Measurements from ENCODE around the gene MLIP. TPM values are rescaled to one million over a fixed set of nuclear protein-coding genes. Genes with fewer than 3 reads are reported as not detected.
"Not testable (repeated sequence)": the region's sequence is repeated elsewhere in the genome, so short reads cannot be mapped to it uniquely, and the experiment has no call there.

The MLIP gene
- polyA plus RNA-seq, 2 of the 4 experiments (the other 2 are of a cell fraction): 0.08 TPM; not detected in 1

DNA sequence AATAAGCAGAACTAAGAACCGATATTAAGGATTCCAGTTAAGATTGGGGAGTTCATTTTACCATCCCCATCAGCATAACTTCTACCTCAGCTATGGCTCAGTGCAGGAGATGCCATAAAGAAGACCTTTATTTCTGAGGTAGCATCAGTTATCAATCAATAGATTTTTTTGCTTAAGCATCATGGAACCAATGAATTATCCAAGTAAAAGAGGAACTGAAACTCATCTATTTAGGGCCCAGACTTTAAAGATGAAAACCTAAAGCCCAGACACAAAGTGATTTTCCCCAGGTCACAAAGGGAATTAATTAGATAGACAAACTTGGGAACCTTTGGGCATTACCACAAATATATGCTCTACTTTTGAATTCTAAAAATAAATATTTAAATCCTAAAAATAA is 137.8 kb downstream of the MLIP start:
- no peak for FAIRE-seq
- DNase-seq (ENCODE audit: low read depth in 1 of 2, low spot score in 1 of 2): no peak
- CTCF ChIA-PET: interaction anchor here (0.5 kb wide), 1 partner anchor 733 kb away, joined by 3 read pairs; no protein-coding TSS in a partner anchor
- no peak for TF ChIP-seq TP53 (CRISPR knock-in tag; IDR thresholded peaks at IDR 0.05)
- POLR2A ChIA-PET: no interaction called here
- 13% methylated on average over 1 of the region's 1 CpG for WGBS (ENCODE audit: missing lambda C conversion rate)
- no peaks in the 10 kb centered on the region for H3K4me1 ChIP-seq
- no peak overlapping the region for H3K4me2 ChIP-seq
- no peak overlapping the region for H3K27ac ChIP-seq
- no peaks in the 10 kb centered on the region for H3K9me3 ChIP-seq
- H3K4me3 ChIP-seq: no peak overlapping the region
- ATAC-seq: no peak

DNA sequence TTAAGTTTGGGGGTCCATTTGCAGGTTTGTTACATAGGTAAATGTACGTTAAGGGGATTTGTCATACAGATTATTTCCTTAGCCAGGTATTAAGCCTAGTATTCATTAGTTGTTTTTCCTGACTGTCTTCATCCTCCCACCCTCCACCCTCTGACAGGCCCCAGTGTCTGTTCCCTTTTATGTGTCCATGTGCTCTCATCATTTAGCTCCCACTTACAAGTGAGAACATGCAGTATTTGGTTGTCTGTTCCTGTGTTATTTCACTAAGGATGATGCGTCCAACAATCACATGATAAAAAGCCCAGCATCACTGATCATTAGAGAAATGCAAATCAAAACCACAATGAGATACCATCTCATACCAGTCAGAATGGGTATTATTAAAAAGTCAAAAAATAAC is 138.6 kb downstream of the MLIP start:
- DNase-seq (ENCODE audit: low read depth in 1 of 2, low spot score in 1 of 2); H3K4me3 ChIP-seq; CTCF ChIA-PET; ATAC-seq; H3K9me3 ChIP-seq; H3K27ac ChIP-seq; FAIRE-seq; H3K4me2 ChIP-seq; H3K4me1 ChIP-seq; POLR2A ChIA-PET: not testable (repeated sequence)
- 73% methylated on average over 2 of the region's 2 CpGs for WGBS (ENCODE audit: missing lambda C conversion rate)

DNA sequence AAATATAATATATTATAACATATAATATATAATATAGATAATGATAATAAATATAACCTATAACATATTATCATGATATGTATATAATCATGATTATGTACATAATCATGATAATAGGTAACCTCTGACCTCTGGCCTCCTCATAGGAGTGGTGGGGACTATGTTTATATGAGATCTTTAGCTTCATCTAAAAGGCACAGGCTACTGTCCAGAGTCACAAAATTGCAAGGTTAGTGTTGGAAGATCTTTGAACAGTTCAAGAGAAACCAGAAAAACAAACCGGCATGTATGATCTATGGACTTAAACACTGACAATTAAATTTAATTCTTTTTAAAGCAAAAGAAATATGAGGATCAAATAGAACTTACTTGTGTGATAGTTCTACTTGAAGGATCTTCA is 141.3 kb downstream of the MLIP start:
- POLR2A ChIA-PET: no interaction called here
- H3K4me1 ChIP-seq: no peaks in the 10 kb centered on the region
- CTCF ChIA-PET: no interaction called here
- no peak overlapping the region for H3K27ac ChIP-seq
- no peaks in the 10 kb centered on the region for H3K9me3 ChIP-seq
- no peak overlapping the region for H3K4me2 ChIP-seq
- WGBS (ENCODE audit: missing lambda C conversion rate): 96% methylated on average over 1 of the region's 1 CpG
- FAIRE-seq (no peak), ATAC-seq (no peak), DNase-seq (ENCODE audit: low read depth in 1 of 2, low spot score in 1 of 2) (no peak)
- no peak overlapping the region for H3K4me3 ChIP-seq
- TF ChIP-seq HOXB13 (CRISPR knock-in tag; IDR thresholded peaks at IDR 0.05; ENCODE audit: low read depth) (no peak), EHF (CRISPR knock-in tag; IDR thresholded peaks at IDR 0.05) (no peak), KDM5A (IDR thresholded peaks at IDR 0.05) (no peak)
- TF ChIP-seq, protein P1, sequence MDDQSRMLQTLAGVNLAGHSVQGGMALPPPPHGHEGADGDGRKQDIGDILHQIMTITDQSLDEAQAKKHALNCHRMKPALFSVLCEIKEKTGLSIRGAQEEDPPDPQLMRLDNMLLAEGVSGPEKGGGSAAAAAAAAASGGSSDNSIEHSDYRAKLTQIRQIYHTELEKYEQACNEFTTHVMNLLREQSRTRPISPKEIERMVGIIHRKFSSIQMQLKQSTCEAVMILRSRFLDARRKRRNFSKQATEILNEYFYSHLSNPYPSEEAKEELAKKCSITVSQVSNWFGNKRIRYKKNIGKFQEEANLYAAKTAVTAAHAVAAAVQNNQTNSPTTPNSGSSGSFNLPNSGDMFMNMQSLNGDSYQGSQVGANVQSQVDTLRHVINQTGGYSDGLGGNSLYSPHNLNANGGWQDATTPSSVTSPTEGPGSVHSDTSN (IDR thresholded peaks at IDR 0.05): no peak
- TF ChIP-seq, protein P2, sequence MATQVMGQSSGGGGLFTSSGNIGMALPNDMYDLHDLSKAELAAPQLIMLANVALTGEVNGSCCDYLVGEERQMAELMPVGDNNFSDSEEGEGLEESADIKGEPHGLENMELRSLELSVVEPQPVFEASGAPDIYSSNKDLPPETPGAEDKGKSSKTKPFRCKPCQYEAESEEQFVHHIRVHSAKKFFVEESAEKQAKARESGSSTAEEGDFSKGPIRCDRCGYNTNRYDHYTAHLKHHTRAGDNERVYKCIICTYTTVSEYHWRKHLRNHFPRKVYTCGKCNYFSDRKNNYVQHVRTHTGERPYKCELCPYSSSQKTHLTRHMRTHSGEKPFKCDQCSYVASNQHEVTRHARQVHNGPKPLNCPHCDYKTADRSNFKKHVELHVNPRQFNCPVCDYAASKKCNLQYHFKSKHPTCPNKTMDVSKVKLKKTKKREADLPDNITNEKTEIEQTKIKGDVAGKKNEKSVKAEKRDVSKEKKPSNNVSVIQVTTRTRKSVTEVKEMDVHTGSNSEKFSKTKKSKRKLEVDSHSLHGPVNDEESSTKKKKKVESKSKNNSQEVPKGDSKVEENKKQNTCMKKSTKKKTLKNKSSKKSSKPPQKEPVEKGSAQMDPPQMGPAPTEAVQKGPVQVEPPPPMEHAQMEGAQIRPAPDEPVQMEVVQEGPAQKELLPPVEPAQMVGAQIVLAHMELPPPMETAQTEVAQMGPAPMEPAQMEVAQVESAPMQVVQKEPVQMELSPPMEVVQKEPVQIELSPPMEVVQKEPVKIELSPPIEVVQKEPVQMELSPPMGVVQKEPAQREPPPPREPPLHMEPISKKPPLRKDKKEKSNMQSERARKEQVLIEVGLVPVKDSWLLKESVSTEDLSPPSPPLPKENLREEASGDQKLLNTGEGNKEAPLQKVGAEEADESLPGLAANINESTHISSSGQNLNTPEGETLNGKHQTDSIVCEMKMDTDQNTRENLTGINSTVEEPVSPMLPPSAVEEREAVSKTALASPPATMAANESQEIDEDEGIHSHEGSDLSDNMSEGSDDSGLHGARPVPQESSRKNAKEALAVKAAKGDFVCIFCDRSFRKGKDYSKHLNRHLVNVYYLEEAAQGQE (IDR thresholded peaks at IDR 0.05): no peak

DNA sequence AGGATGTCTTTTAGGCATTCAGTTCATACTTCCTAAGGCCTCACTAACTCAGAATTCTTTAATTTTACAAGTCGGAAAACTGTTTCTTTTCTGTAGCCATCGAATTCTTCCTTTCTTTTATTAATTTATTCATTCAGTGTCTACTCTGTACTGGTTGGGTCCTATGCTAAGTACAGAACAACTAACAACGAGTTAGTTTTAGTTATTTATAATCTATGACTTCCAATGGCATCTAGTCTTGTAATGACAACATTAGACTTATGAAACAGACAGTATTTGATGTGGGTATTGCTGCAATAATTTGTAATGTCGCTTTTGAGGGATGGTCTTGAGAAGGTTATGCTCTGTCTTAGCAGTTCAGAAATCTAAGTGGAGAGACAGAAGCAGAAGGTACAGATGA is 141.7 kb downstream of the MLIP start:
- no peak for DNase-seq (ENCODE audit: low read depth in 1 of 2, low spot score in 1 of 2)
- Histone ChIP-seq H3K4me1 (no peaks in the 10 kb centered on the region), H3K27ac (no peak overlapping the region), H3K4me3 (no peak overlapping the region), H3K9me3 (no peaks in the 10 kb centered on the region), H3K4me2 (no peak overlapping the region)
- CTCF ChIA-PET: no interaction called here
- ATAC-seq: no peak
- no peak for FAIRE-seq
- POLR2A ChIA-PET: no interaction called here
- TF ChIP-seq, protein P3, sequence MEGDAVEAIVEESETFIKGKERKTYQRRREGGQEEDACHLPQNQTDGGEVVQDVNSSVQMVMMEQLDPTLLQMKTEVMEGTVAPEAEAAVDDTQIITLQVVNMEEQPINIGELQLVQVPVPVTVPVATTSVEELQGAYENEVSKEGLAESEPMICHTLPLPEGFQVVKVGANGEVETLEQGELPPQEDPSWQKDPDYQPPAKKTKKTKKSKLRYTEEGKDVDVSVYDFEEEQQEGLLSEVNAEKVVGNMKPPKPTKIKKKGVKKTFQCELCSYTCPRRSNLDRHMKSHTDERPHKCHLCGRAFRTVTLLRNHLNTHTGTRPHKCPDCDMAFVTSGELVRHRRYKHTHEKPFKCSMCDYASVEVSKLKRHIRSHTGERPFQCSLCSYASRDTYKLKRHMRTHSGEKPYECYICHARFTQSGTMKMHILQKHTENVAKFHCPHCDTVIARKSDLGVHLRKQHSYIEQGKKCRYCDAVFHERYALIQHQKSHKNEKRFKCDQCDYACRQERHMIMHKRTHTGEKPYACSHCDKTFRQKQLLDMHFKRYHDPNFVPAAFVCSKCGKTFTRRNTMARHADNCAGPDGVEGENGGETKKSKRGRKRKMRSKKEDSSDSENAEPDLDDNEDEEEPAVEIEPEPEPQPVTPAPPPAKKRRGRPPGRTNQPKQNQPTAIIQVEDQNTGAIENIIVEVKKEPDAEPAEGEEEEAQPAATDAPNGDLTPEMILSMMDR (IDR thresholded peaks at IDR 0.05): no peak
- no peak for TF ChIP-seq ESRRA (IDR thresholded peaks at IDR 0.05; ENCODE audit: borderline replicate concordance, low read length)
- TF ChIP-seq PHF8 (IDR thresholded peaks at IDR 0.05; ENCODE audit: borderline replicate concordance, low read depth): no peak
- WGBS (ENCODE audit: missing lambda C conversion rate): 55% methylated on average over 4 of the region's 4 CpGs

DNA sequence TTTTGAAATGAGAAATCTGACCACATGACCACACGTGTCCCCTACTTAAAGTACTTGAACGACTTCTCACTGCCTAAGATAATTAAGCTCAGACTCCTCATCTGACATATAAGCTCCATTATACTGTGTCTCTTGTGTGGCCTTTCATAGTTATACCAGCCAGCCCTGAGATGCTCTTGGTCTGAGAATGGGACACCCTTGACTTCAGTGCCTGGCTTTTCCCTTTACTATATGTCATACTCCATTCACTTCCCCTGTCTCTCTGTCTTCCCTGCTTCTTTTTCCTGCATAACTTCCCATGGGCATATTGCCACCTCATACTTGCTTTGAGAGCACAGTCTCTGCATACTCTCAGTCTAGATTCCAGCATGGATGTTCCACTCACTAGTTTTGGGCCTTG is 143.6 kb downstream of the MLIP start:
- TF ChIP-seq SREBF2 (IDR thresholded peaks at IDR 0.05) (no peak), POLR2A (IDR thresholded peaks at IDR 0.05; ENCODE audit: low read length) (no peak), BHLHE40 (IDR thresholded peaks at IDR 0.05; ENCODE audit: low read depth, low read length) (no peak), CBX2 (IDR thresholded peaks at IDR 0.05; ENCODE audit: borderline replicate concordance, low read depth) (no peak), NFE2L2 (conservative IDR thresholded peaks at IDR 0.05; ENCODE audit: low read length) (no peak), CHD4 (IDR thresholded peaks at IDR 0.05; ENCODE audit: borderline replicate concordance) (no peak)
- no peaks in the 10 kb centered on the region for H3K9me3 ChIP-seq
- ChIA-PET POLR2A (no interaction called here), CTCF (no interaction called here)
- H3K4me3 ChIP-seq: no peak overlapping the region
- H3K27ac ChIP-seq: no peak overlapping the region
- FAIRE-seq (no peak), DNase-seq (ENCODE audit: low read depth in 1 of 2, low spot score in 1 of 2) (no peak), ATAC-seq (no peak)
- no peak overlapping the region for H3K4me2 ChIP-seq
- H3K4me1 ChIP-seq: no peaks in the 10 kb centered on the region
- whole genome bisulfite sequencing (ENCODE audit: missing lambda C conversion rate): 73% methylated on average over 2 of the region's 2 CpGs
